ENCODE measurements around the gene TMOD2. TPM values are rescaled to one million over a fixed set of nuclear protein-coding genes. Genes with fewer than 3 reads are reported as not detected.

TMOD2 gene
- total and polyA plus RNA-seq, 2 of the 8 experiments (the other 6 are each of a cell fraction or from before 2014, with no cell fraction given) = 0.80 to 6.5 TPM

Small RNAs within 50 kb of the gene (small RNA-seq; reads per million reads assigned to genes)
- not detected for gene AC090971.5 (ENCODE audit: insufficient read depth)
- gene RF00017 (ENCODE audit: insufficient read depth) = not detected

Other genes with a start within 250 kb of the TMOD2 start
- gene DMXL2, start 128.8 kb upstream of the TMOD2 start, total RNA-seq (2021; fragmentation: NEBNext Ultra II Directional; extraction: Animal tissue kit (Norgen Biotek cat#: 25700)) = 10.6 and 11.4 TPM in 2 replicates
- 5.9 and 9.5 TPM in 2 replicates for gene DMXL2, start 128.8 kb upstream of the TMOD2 start, polyA plus RNA-seq (2011; rRNA removed)
- 42.4 and 45.9 TPM in 2 replicates for gene SCG3, start 70.1 kb upstream of the TMOD2 start, total RNA-seq (2021; fragmentation: NEBNext Ultra II Directional; extraction: Animal tissue kit (Norgen Biotek cat#: 25700))
- gene SCG3, start 70.1 kb upstream of the TMOD2 start, polyA plus RNA-seq (2011; rRNA removed) = 2.3 and 5.2 TPM in 2 replicates
- gene LYSMD2, start 13.9 kb upstream of the TMOD2 start, total RNA-seq (2021; fragmentation: NEBNext Ultra II Directional; extraction: Animal tissue kit (Norgen Biotek cat#: 25700)) = 2.7 and 3.2 TPM in 2 replicates
- gene LYSMD2, start 13.9 kb upstream of the TMOD2 start, polyA plus RNA-seq (2011; rRNA removed) = 0.85 and 2.2 TPM in 2 replicates
- 29.0 and 30.3 TPM in 2 replicates for gene TMOD3, start 78.1 kb downstream of the TMOD2 start, total RNA-seq (2021; fragmentation: NEBNext Ultra II Directional; extraction: Animal tissue kit (Norgen Biotek cat#: 25700))
- 3.0 and 3.9 TPM in 2 replicates for gene TMOD3, start 78.1 kb downstream of the TMOD2 start, polyA plus RNA-seq (2011; rRNA removed)
- 27.4 and 29.2 TPM in 2 replicates for gene LEO1, start 220.2 kb downstream of the TMOD2 start, total RNA-seq (2021; fragmentation: NEBNext Ultra II Directional; extraction: Animal tissue kit (Norgen Biotek cat#: 25700))
- gene LEO1, start 220.2 kb downstream of the TMOD2 start, polyA plus RNA-seq (2011; rRNA removed) = 1.3 and 1.6 TPM in 2 replicates

Measured in H1 (cell line).